Peyer's patch (tissue), 4 donors: ENCODE measurements around the gene SV2B. TPM values are rescaled to one million over a fixed set of nuclear protein-coding genes. Genes with fewer than 3 reads are reported as not detected.

Source experiments
- DNase-seq, 3 donors: peaks; one replicate each; pipeline ENCODE4 v3.0.0-alpha.2; 2017 to 2019
- H3K27ac ChIP-seq, 4 donors: fragments of 200-600 bp; sonication (generic); one replicate each; pipeline ENCODE4 v1.5.1; 2016 to 2019
- H3K27me3 ChIP-seq, 2 donors: fragments of 200-600 bp; sonication (generic); one replicate each; pipeline ENCODE4 v1.5.1; 2019
- H3K36me3 ChIP-seq, 3 donors: fragments of 200-600 bp; sonication (generic); one replicate each; pipeline ENCODE4 v1.5.1; 2016 to 2019
- H3K4me1 ChIP-seq, 4 donors: fragments of 200-600 bp; sonication (generic); one replicate each; pipeline ENCODE4 v1.5.1; 2016 to 2019
- H3K4me3 ChIP-seq, 4 donors: fragments of 200-600 bp; sonication (generic); 1 replicate in 3 of 4; 2 replicates in 1 of 4; pipeline ENCODE4 v1.5.1; 2016 to 2019; ENCODE audit warnings: mild to moderate bottlenecking in 1 of 4
- H3K9me3 ChIP-seq, 4 donors: fragments of 200-600 bp; sonication (generic); one replicate each; pipeline ENCODE4 v1.5.1; 2016 to 2019; ENCODE audit warnings: mild to moderate bottlenecking in 1 of 4
- POLR2A ChIP-seq, 2 donors: fragments of 450-650 bp; IDR thresholded peaks; one replicate each; pipeline ENCODE4 v1.5.1; 2017; ENCODE audit warnings: antibody characterized with exemption in 2 of 2, mild to moderate bottlenecking in 2 of 2, moderate library complexity in 2 of 2
- total RNA-seq, 4 donors: library from RNA; depleted of rRNA; stranded (reverse); fragments of >200 nt; gene quantifications; one replicate each; pipeline ENCODE4 v1.1.0, GENCODE V29; 2016
- TF ChIP-seq, protein P1 (sequence below), 6 experiments: fragments of 450-650 bp in 4 of 6; fragments of 200-600 bp in 2 of 6; sonication (generic) in 1 of 6; IDR thresholded peaks; one replicate each; pipeline ENCODE4 v1.5.1; 2017 to 2019; ENCODE audit warnings: antibody characterized with exemption in 6 of 6, mild to moderate bottlenecking in 3 of 6, moderate library complexity in 1 of 6

Gene SV2B
- total RNA-seq, 4 donors from 2014 or later = 0.18 to 2.5 (median 0.69) TPM

DNA sequence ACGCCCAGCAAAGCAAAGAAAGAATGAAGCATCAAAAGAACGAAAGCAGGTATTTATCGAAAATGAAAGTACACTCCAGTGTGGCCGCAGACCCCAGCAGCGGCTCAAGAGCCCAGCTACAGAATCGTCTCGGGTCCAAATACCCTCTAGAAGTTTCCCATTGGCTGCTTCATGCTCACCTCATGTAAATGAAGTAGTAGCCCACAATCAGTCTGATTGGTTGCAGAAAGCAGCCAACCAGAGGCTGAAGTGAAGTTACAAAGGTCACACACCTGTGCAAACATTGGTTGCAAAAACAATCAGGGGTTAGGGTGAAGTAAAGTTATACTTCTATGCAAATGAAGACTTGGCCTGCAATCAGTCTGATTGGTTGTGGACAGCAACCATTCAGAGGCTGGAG, 32.0 kb downstream of the SV2B start:
- Histone ChIP-seq H3K36me3 (no peaks in the 10 kb centered on the region), H3K27ac (no peak overlapping the region), H3K4me1 (no peaks in the 10 kb centered on the region), H3K27me3 (no peaks in the 10 kb centered on the region), H3K4me3 (no peak overlapping the region), H3K9me3 (no peaks in the 10 kb centered on the region)
- DNase-seq = no peak
- TF ChIP-seq POLR2A (IDR thresholded peaks at IDR 0.05) = no peak
- TF ChIP-seq, protein P1, sequence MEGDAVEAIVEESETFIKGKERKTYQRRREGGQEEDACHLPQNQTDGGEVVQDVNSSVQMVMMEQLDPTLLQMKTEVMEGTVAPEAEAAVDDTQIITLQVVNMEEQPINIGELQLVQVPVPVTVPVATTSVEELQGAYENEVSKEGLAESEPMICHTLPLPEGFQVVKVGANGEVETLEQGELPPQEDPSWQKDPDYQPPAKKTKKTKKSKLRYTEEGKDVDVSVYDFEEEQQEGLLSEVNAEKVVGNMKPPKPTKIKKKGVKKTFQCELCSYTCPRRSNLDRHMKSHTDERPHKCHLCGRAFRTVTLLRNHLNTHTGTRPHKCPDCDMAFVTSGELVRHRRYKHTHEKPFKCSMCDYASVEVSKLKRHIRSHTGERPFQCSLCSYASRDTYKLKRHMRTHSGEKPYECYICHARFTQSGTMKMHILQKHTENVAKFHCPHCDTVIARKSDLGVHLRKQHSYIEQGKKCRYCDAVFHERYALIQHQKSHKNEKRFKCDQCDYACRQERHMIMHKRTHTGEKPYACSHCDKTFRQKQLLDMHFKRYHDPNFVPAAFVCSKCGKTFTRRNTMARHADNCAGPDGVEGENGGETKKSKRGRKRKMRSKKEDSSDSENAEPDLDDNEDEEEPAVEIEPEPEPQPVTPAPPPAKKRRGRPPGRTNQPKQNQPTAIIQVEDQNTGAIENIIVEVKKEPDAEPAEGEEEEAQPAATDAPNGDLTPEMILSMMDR (IDR thresholded peaks at IDR 0.05) = no peak

DNA sequence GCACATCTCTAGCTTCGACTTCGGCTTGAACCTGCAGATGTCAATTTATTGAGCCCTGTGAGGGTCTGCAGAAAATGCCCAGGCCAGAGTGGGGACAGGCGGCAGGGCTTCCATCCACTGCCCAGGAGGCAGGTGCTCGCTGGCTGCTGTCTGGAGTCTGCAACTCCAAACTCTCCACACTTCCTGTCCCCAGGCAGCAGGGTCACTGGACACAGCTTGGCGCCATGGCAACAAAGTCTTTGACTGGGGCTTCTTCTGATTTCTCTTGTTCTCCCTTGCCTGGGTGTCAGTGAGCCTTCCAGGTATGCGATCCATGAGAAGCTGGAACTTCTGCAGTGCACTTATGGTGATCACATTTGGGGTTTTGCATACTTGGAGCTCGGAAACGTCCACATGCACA, 33.5 kb downstream of the SV2B start:
- Histone ChIP-seq H3K27ac (no peak overlapping the region), H3K36me3 (no peaks in the 10 kb centered on the region), H3K4me1 (no peaks in the 10 kb centered on the region), H3K4me3 (no peak overlapping the region), H3K27me3 (no peaks in the 10 kb centered on the region), H3K9me3 (no peaks in the 10 kb centered on the region)
- no peak for DNase-seq
- TF ChIP-seq POLR2A (IDR thresholded peaks at IDR 0.05) = no peak
- TF ChIP-seq, protein P1 (IDR thresholded peaks at IDR 0.05) = no peak

DNA sequence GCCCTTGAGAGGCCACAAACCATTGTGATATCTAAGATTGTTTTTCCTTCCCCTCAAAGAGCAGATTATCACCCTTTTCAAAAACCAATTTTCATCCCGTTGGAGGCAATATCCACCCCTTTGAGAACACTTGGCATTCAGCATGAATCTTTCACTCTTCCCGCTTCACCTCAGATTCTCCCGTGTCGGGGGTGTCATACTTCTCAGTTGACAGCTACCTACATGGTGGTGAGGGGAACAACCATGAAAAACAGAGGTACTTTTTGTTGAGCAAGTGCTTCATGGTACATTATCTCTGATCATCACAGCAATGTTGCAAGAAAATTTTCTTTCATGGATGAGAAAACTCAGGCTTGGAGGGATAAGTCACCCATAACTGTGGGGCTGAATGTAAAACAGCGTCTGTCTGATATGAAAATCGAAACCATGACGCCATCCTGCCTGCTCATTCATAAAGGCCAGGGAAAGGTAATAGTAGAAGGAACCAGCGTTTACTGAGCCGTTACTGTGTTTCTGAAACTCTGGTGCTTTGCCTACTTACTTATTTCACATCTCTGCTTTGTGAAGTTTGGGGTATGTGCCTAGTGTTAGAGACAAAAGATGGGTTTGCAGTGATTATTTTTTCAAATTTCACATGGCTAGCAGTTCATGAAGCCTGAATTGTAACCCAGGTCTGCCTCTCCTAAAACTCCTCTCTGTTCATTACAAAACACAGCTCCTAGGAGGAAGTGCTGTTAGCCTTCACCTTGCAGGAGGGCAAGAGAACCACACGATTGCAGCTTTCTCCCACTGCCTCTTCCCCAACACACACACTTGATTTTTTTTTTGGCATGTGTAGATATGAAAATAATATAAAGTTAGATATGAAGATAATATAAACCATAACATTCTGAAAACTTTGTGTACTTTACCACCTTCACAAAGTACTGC, 35.4 kb downstream of the SV2B start:
- Histone ChIP-seq H3K4me3 (no peak overlapping the region), H3K4me1 (no peaks in the 10 kb centered on the region), H3K36me3 (no peaks in the 10 kb centered on the region), H3K27me3 (no peaks in the 10 kb centered on the region), H3K27ac (no peak overlapping the region), H3K9me3 (no peaks in the 10 kb centered on the region)
- TF ChIP-seq, protein P1 (IDR thresholded peaks at IDR 0.05) = no peak
- TF ChIP-seq POLR2A (IDR thresholded peaks at IDR 0.05) = no peak
- DNase-seq = no peak

DNA sequence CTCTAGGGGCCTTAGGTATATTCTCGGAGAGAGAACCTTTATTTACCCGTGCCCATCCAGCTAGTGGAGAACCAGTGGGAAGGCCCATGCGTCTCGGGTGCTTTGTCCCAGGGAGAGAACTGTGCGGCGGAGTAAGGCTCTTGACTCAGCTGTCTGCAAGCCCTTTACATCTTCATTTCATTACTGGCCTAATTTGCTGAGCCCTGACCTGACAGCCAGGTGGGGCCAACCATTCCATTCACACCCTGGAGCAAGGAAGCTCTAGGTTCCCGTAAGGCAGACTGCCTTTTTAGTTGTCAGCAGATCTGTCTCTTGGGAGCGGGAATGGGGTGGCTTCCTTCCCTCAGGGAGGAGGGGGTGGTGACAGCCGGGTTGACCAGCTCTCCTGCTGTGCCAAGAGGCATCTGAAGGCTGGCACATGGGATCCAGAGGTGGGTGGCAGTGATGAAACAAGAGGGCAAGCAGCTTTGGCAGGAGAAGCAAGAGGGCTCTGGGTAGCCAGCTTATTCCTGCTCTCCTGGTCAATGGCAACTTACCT, 36.4 kb downstream of the SV2B start:
- H3K27ac ChIP-seq = no peak overlapping the region
- no peaks in the 10 kb centered on the region for H3K36me3 ChIP-seq
- DNase-seq = no peak
- no peak overlapping the region for H3K4me3 ChIP-seq
- no peaks in the 10 kb centered on the region for H3K27me3 ChIP-seq
- H3K4me1 ChIP-seq = no peaks in the 10 kb centered on the region
- H3K9me3 ChIP-seq = no peaks in the 10 kb centered on the region
- TF ChIP-seq, protein P1 (IDR thresholded peaks at IDR 0.05) = no peak
- TF ChIP-seq POLR2A (IDR thresholded peaks at IDR 0.05) = no peak

DNA sequence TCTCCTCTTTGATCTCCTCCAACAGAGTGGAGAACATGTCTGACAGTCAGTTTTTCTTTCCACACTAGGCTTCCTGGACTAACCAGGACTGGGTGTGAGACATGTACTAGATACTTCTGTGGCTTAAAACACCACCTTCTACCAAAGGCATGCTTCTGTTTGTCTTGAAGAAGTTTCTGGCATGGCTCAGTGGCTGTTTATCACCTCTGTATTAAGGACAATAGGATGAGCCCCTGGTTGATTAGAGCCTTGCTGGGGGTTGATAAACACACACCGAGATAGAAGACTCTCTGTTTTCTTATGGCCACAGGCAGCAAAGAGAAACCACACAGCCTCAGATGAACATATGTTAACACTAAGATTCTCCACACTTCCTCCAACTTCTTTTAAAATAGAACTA, 40.5 kb downstream of the SV2B start:
- no peaks in the 10 kb centered on the region for H3K9me3 ChIP-seq
- H3K4me3 ChIP-seq = no peak overlapping the region
- H3K4me1 ChIP-seq = no peaks in the 10 kb centered on the region
- no peaks in the 10 kb centered on the region for H3K36me3 ChIP-seq
- H3K27me3 ChIP-seq = no peaks in the 10 kb centered on the region
- no peak for DNase-seq
- no peak overlapping the region for H3K27ac ChIP-seq
- TF ChIP-seq POLR2A (IDR thresholded peaks at IDR 0.05) = no peak
- TF ChIP-seq, protein P1 (IDR thresholded peaks at IDR 0.05) = no peak
